HG02623 (cell line): ENCODE measurements around the gene CDH23.

Experiments
- ATAC-seq: cut with Tn5 transposase; IDR thresholded peaks from one replicate; pipeline ENCODE4 v1.9.1; 2021; ENCODE audit warnings: moderate library complexity; ENCODE audit not compliant: unreplicated experiment

CDH23 gene

DNA sequence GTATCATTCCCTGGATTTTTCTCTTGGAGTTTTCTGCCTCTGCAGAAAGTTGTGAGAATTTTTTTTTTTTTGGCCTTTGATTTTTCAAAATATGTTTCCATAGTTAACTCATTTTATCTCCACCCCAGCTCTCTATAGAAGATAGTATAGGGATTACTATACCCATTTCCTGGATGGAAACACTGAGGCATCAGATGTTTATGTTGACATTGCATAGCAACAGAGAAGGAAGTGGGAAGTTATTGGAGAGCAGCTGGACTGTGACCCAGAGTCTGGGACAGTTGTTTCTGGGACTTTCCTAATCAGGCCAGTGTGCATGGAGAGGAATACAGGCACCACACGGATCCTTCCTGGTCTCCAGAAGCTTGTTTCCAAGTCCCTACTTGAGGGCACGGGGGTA lies 158.0 kb downstream of the CDH23 start:
- ATAC-seq: no peak

DNA sequence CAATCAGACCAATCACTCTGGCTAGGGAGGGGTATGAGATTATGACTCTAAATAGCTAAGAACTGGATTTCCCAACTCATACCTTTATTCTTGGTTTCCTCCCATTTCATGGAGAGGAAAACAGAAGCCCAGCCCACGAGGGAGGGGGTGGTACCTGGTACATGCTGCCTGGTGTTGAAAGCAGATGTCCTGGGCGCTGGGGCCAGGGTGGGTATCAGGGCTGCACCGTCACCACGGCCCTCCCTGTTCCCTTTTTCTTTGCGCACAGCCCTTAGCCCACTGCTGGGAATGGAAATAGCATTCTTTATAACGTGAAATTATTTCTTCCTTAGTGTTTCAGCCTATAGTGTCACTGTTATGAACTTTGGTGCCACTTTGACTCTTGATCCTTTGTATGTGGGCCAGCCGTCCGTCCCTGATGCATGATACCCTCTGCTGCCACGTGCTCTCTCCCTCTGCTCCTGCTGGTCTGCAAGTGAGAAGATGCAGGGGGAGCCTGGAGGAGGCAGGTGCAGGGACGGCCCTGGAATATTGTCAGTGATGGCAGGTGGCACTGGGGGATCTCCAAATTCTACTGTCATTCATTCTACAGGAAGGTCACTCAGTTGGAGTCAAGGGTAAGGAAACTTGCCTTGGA lies 158.5 kb downstream of the CDH23 start:
- ATAC-seq: no peak

- ATAC-seq: no peak
These were observed 159.0 kb downstream of the CDH23 start for GRCh38 chr10:71555724-71556119.

DNA sequence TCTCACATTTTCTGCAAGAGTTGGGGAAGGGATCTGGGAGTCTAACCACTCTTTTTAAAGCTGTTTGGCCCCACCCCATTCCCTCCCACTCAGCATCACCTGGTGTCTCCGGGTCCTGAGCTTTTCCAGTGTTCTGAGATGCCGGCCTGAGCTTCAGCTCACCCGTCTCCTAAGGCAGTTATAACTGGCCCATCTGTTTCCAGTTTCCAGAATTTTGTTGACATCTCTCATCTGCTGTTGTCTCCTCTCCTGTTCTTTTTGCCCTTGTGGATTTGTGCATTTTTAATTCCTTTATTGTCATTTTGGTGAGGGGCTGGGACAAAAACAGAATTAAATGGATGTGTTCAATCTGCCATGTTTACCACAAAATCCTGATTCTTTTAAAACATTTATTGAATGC lies 162.3 kb downstream of the CDH23 start:
- no peak for ATAC-seq

DNA sequence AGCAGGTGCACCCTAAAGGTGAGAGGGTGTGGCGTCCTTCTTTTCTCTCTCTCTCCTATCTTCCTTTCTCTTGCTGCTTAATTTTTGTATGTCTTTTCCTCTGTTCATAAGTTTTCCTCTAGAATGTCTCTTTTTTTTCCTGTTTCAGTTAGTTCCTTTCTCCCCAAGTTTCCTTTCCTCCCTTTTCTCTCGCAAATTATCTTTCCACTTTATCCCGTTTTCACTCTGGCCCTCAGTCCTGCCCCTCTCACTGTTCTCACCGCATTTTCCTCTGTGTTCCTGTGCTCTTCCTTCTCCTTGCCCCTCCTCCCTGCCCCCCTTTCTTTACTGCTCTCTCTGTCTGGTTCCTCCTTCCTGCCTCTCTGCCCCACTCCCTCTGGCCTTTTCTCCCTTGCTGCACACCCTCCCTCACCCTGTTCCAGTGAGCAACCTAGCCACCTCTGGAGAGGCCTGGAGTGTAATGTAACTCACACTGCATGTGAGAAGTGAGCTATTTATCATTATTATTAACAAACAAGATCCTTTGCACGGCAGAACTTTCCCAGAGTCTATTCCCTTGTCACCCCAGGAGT lies 164.4 kb downstream of the CDH23 start:
- no peak for ATAC-seq

- ATAC-seq: no peak
These were observed 165.5 kb downstream of the CDH23 start for GRCh38 chr10:71562181-71562580.

DNA sequence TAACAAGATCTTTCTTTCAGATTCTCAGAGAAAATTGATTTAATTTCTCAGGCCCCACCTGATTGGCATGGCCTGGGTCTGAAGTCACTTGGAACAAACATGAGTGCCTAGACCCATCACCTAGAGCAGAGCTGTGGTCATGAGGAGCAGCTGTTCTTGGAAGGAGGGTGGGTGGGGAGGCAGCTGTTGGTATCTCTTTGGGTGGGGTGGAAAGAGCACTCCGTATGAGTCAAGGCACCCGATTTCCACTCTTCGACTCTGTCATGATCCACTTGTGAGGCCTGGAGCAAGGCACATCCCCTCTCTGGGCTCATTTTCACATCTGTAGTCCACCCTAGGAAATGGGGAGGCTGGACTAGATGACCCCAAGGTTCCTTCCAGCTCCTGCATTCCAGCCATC lies 166.2 kb downstream of the CDH23 start:
- ATAC-seq: no peak

GRCh38 chr10:71564194-71564820 lies 167.6 kb downstream of the CDH23 start:
- ATAC-seq: no peak

- no peak for ATAC-seq
These were observed 168.7 kb downstream of the CDH23 start for GRCh38 chr10:71565284-71566000.

DNA sequence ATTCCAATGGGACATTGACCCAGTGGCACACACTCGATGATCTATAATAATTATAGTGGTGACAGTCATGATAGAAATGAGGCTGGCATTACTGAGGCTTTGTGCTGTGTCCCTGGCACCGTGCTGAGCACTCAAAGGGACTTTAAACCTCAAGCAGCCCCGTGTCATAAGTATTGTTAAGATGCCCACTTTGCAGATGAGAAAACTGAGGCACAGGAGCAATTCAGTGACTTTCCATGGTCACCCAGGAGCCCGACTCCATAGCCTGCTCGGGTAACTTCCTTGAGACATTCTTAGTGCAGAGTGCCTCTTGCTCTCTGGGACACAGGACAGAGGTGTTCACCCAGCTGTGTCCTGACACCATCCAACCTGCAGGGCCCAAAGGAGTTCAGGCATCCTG lies 170.3 kb downstream of the CDH23 start:
- ATAC-seq: no peak

- ATAC-seq: no peak
These were observed 172.3 kb downstream of the CDH23 start for GRCh38 chr10:71568896-71569492.

- ATAC-seq: no peak
These were observed 173.3 kb downstream of the CDH23 start for GRCh38 chr10:71569775-71570588.

GRCh38 chr10:71571460-71572175 lies 174.9 kb downstream of the CDH23 start:
- ATAC-seq: no peak

- no peak for ATAC-seq
These were observed 176.2 kb downstream of the CDH23 start for GRCh38 chr10:71572962-71573361.

DNA sequence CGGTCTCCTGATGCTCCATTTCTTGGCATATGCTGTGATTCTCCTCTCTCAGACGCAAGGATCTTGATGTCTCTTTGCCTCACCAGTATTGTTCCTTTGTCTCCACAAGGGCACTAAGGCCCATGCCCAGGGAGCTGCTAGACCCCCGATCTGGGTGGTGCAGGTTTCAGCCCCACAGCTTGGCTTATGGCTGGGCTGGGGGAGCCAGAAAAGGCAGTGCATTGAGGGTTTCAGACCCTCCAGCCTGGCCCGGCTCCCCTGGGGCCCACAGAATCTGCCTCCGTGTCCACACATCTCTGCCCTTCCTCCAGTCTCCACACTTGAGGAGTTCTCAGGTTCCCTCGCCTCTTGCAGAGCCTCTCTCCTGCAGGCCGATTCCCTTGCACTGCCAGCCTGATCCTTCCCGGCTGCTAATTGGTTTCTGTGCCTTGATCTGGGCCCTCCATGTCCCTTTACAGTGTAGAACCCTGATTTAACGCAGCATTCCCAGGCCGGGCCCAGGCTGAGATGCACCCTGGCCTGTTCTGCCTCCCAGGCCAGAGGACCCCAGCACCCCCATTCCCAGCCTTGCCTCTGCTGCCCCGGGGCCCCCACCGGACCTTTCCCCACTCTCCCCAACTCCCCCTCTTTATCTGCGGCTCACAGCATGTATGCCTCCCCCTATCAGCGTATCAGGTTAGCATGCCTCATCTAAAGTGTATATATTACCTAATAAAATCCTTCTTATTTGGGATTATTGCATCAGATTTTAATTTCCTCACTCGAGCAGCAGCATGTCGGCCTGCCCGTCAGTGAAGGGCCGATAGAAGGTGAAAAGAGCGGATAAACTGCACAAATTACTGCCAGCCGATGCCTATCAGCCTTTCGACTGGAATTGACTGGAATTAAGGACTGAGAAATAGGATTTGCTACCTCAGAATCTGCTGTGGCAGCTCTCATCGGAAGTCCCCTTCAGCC lies 177.1 kb downstream of the CDH23 start:
- ATAC-seq: no peak

- no peak for ATAC-seq
These were observed 178.7 kb downstream of the CDH23 start for GRCh38 chr10:71575451-71575850.

- no peak for ATAC-seq
These were observed 179.4 kb downstream of the CDH23 start for GRCh38 chr10:71575934-71576801.

- no peak for ATAC-seq
These were observed 180.1 kb downstream of the CDH23 start for GRCh38 chr10:71576842-71577241.
